HepG2 (cell line): Measurements from ENCODE around the gene CHMP6. TPM values are rescaled to one million over a fixed set of nuclear protein-coding genes. Genes with fewer than 3 reads are reported as not detected.

Source experiments
- ATAC-seq: fragments of 200-7000 bp; cut with Tn5 transposase; 3 replicates; pipeline ENCODE4 v1.9.1; 2020; ENCODE audit warnings: mild to moderate bottlenecking, moderate library complexity
- BruUV-seq: library from RNA; stranded (reverse); fragments of 400-500 nt; replicated peaks from 2 replicates; lab custom pipeline; 2021; lab: Mats Ljungman, UMichigan
- CTCF ChIA-PET: fragments of 300-600 bp; formaldehyde crosslinking; extraction: SDS; loops from one replicate; lab custom pipeline; 2021; ENCODE audit warnings: low total read pairs, inconsistent platforms, low intra/inter-chr PET ratio; lab: Yijun Ruan, JAX
- POLR2A ChIA-PET: fragments of 350-600 bp; sonication (Branson Sonifier 250); formaldehyde crosslinking; loops from one replicate; lab custom pipeline; 2020; ENCODE audit warnings: antibody characterized with exemption, inconsistent platforms; lab: Yijun Ruan, JAX
- DNase-seq: peaks from one replicate; pipeline ENCODE4 v3.0.0-alpha.2; 2015; ENCODE audit warnings: low spot score
- FAIRE-seq: peaks from 3 replicates; lab custom pipeline; 2011; peaks lifted over from hg19 to GRCh38; lab: Jason Lieb, UNC
- H2AFZ ChIP-seq: one replicate; pipeline ENCODE4 v1.6.1; 2011; ENCODE audit warnings: low read length, inconsistent platforms
- H3K27ac ChIP-seq: fragments of 300-600 bp; 3 replicates; pipeline ENCODE4 v1.8.0; 2011; ENCODE audit warnings: mixed run types, mild to moderate bottlenecking, mixed read lengths, low read length, inconsistent platforms; ENCODE audit not compliant: insufficient read depth; ENCODE audit errors: extremely low read length
- H3K27me3 ChIP-seq, 2 experiments: fragments of 200-600 bp in 1 of 2; 2 replicates in 1 of 2; 3 replicates in 1 of 2; pipeline versions ENCODE4 v1.6.0 to v1.8.0; 2011; ENCODE audit warnings: low read length in 2 of 2, mild to moderate bottlenecking in 2 of 2, moderate library complexity in 2 of 2, inconsistent platforms in 1 of 2; ENCODE audit not compliant: insufficient read depth in 2 of 2, control insufficient read depth in 1 of 2
- H3K36me3 ChIP-seq, 2 experiments: fragments of 200-600 bp in 1 of 2; replicated peaks in 1 of 2; 2 replicates in 1 of 2; 3 replicates in 1 of 2; pipeline versions ENCODE4 v1.5.1 to v1.8.0; 2011; ENCODE audit warnings: low read length in 2 of 2, inconsistent platforms in 1 of 2; ENCODE audit not compliant: insufficient read depth in 2 of 2, control insufficient read depth in 1 of 2
- H3K4me1 ChIP-seq: 2 replicates; pipeline ENCODE4 v1.5.1; 2012; ENCODE audit warnings: low read length, inconsistent platforms; ENCODE audit not compliant: insufficient read depth
- H3K4me2 ChIP-seq: 2 replicates; pipeline ENCODE4 v1.6.0; 2011; ENCODE audit warnings: low read depth, low read length, inconsistent platforms
- H3K4me3 ChIP-seq, 3 experiments: fragments of 200-600 bp in 1 of 3; sonication (generic), shearing (Covaris generic) in 1 of 3; replicated peaks in 1 of 3; 2 replicates each; pipeline ENCODE4 v1.5.1; 2011 to 2016; ENCODE audit warnings: low read length in 3 of 3, inconsistent platforms in 2 of 3, low read depth in 2 of 3, mild to moderate bottlenecking in 2 of 3, control low read depth in 1 of 3, mixed read lengths in 1 of 3; ENCODE audit not compliant: insufficient read depth in 1 of 3
- H3K79me2 ChIP-seq: one replicate; pipeline ENCODE4 v1.6.1; 2011; ENCODE audit warnings: low read length, inconsistent platforms; ENCODE audit not compliant: insufficient read depth
- H3K9ac ChIP-seq: 2 replicates; pipeline ENCODE4 v1.6.0; 2011; ENCODE audit warnings: mild to moderate bottlenecking, low read depth, low read length, inconsistent platforms; ENCODE audit not compliant: insufficient read depth
- H3K9me3 ChIP-seq: 2 replicates; pipeline ENCODE4 v1.5.1; 2012; ENCODE audit warnings: mild to moderate bottlenecking, low read length
- H4K20me1 ChIP-seq: 2 replicates; pipeline ENCODE4 v1.6.0; 2011; ENCODE audit warnings: inconsistent platforms, mild to moderate bottlenecking, low read length, moderate library complexity; ENCODE audit not compliant: insufficient read depth
- FUBP1 ChIP-seq: sonication (generic); formaldehyde crosslinking; IDR thresholded peaks from 2 replicates; pipeline ENCODE4 v1.5.1; 2020; ENCODE audit warnings: missing genetic modification reagents, mild to moderate bottlenecking, borderline replicate concordance
- LCORL ChIP-seq, 2 experiments: fragments of 450-650 bp in 1 of 2; sonication (generic) in 1 of 2; formaldehyde crosslinking in 1 of 2; IDR thresholded peaks; 2 replicates each; pipeline versions ENCODE4 v1.5.0 to v1.6.1; 2017 to 2020; ENCODE audit warnings: antibody characterized with exemption in 1 of 2, missing genetic modification reagents in 1 of 2
- RBM22 ChIP-seq: fragments of 200-400 bp; formaldehyde crosslinking; optimal IDR thresholded peaks from 2 replicates; pipeline ENCODE3; 2017; ENCODE audit warnings: mild to moderate bottlenecking, low read length, moderate library complexity
- ZNF430 ChIP-seq: sonication (generic); formaldehyde crosslinking; IDR thresholded peaks from 2 replicates; pipeline ENCODE4 v1.9.0; 2021; ENCODE audit warnings: mild to moderate bottlenecking, missing genetic modification reagents
- WGBS: methylation state at CpG from one replicate; pipeline ENCODE4 v1.1.6; 2017; ENCODE audit warnings: low lambda C conversion rate; 5-methylcytosine and 5-hydroxymethylcytosine counted together
- in situ Hi-C: cut with HindIII; loops from 2 replicates; pipeline ENCODE4 v1.10.0; 2017; ENCODE audit warnings: low pct_unique_long_range_greater_than_20kb; ENCODE audit not compliant: extremely low pct_ligation_motif_present
- intact Hi-C: fragments of 100-400 bp; cut with micrococcal nuclease; formaldehyde crosslinking; loops from one replicate; pipeline ENCODE4 v1.10.0; 2022; ENCODE audit not compliant: unreplicated experiment
- polyA plus RNA-seq, 8 experiments: library from polyadenylated mRNA; depleted of rRNA in 3 of 8; stranded (reverse) in 7 of 8; unstranded in 1 of 8; fragments of >200 nt; fragmentation: Illumina TruSeq in 4 of 8; extraction: Trizol in 4 of 8; gene quantifications; 2 replicates each; pipeline versions ENCODE4 v1.2.1 to v1.2.3, GENCODE V29; 2011 to 2016; ENCODE audit warnings: low read depth in 4 of 8, missing spikeins in 1 of 8, mixed read lengths in 1 of 8; ENCODE audit not compliant: insufficient read depth in 1 of 8
- total RNA-seq, 5 experiments: library from RNA; depleted of rRNA; stranded (reverse); fragments of >200 nt; fragmentation: Illumina TruSeq; extraction: Trizol; gene quantifications; 2 replicates each; pipeline ENCODE4 v1.2.3, GENCODE V29; 2016; ENCODE audit warnings: low read depth in 1 of 5
- TF ChIP-seq, protein P1 (sequence below): sonication (generic); formaldehyde crosslinking; IDR thresholded peaks from 2 replicates; pipeline ENCODE4 v1.5.0; 2020; ENCODE audit warnings: mild to moderate bottlenecking, missing genetic modification reagents, borderline replicate concordance

Gene CHMP6
- total and polyA plus RNA-seq, 2 of the 13 experiments (the other 11 are each of a cell fraction or from before 2014, with no cell fraction given), result 11.1 to 24.2 TPM

DNA sequence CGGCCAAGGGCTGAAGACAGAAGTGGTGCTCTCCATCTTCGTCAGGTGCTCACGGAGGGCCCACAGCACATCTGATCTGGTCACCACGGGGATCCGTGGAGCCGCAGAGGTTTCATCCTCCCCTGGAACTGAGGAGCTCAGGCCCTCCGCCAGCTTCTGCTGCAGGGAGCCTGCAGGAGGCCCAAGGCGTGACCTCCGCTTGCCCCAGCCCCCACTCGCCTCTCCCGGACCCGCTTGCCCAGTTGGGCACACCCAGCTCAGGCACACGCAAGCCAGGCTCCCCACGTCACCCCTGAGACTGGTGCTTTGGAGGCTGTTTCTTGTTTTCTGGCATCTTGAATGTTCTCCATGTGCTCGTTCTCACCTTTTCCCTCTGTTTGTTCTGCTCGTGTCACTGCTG is 39.4 kb upstream of the CHMP6 start (continued):
- TF ChIP-seq, protein P1, sequence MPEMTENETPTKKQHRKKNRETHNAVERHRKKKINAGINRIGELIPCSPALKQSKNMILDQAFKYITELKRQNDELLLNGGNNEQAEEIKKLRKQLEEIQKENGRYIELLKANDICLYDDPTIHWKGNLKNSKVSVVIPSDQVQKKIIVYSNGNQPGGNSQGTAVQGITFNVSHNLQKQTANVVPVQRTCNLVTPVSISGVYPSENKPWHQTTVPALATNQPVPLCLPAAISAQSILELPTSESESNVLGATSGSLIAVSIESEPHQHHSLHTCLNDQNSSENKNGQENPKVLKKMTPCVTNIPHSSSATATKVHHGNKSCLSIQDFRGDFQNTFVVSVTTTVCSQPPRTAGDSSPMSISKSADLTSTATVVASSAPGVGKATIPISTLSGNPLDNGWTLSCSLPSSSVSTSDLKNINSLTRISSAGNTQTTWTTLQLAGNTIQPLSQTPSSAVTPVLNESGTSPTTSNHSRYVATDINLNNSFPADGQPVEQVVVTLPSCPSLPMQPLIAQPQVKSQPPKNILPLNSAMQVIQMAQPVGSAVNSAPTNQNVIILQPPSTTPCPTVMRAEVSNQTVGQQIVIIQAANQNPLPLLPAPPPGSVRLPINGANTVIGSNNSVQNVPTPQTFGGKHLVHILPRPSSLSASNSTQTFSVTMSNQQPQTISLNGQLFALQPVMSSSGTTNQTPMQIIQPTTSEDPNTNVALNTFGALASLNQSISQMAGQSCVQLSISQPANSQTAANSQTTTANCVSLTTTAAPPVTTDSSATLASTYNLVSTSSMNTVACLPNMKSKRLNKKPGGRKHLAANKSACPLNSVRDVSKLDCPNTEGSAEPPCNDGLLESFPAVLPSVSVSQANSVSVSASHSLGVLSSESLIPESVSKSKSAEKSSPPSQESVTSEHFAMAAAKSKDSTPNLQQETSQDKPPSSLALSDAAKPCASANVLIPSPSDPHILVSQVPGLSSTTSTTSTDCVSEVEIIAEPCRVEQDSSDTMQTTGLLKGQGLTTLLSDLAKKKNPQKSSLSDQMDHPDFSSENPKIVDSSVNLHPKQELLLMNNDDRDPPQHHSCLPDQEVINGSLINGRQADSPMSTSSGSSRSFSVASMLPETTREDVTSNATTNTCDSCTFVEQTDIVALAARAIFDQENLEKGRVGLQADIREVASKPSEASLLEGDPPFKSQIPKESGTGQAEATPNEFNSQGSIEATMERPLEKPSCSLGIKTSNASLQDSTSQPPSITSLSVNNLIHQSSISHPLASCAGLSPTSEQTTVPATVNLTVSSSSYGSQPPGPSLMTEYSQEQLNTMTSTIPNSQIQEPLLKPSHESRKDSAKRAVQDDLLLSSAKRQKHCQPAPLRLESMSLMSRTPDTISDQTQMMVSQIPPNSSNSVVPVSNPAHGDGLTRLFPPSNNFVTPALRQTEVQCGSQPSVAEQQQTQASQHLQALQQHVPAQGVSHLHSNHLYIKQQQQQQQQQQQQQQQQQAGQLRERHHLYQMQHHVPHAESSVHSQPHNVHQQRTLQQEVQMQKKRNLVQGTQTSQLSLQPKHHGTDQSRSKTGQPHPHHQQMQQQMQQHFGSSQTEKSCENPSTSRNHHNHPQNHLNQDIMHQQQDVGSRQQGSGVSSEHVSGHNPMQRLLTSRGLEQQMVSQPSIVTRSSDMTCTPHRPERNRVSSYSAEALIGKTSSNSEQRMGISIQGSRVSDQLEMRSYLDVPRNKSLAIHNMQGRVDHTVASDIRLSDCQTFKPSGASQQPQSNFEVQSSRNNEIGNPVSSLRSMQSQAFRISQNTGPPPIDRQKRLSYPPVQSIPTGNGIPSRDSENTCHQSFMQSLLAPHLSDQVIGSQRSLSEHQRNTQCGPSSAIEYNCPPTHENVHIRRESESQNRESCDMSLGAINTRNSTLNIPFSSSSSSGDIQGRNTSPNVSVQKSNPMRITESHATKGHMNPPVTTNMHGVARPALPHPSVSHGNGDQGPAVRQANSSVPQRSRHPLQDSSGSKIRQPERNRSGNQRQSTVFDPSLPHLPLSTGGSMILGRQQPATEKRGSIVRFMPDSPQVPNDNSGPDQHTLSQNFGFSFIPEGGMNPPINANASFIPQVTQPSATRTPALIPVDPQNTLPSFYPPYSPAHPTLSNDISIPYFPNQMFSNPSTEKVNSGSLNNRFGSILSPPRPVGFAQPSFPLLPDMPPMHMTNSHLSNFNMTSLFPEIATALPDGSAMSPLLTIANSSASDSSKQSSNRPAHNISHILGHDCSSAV, result no peak
- TF ChIP-seq ZNF430, result no peak

DNA sequence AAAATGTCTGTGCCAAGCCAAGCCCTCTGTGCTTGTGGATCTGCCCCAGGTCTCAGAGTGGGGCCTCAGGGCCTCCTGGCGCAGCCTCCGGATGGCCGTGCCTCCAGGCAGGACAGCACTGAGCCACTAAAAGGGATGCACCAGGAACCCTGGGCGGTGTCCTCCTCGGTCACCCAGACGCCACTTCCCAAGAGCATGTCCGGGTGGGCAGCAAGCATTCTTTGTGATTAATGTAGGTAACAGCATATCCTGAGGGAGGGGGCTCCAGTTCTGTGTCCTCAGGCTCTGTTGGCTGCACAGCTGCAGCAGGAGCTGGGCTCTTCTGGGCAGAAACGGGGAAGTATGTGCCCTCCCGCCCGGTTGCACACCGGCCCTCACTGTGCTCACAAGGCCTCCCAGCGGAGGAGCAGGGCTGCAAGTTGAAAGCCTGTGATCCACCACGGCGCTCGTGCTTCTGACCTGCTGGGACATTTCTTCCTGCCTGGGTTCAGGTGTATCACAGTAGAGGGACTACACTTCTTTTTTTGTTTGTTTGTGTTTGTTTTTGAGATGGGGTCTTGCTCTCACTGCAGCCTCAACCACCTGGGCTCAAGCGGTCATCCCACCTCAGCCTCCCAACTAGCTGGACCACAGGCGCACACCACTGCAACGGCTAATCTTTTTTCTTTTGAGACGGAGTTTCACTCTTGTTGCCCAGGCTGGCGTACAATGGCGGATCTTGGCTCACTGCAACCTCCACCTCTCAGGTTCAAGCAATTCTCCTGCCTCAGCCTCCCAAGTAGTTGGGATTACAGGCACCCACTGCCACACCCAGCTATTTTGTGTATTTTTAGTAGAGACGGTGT is 37.9 kb upstream of the CHMP6 start:
- H3K4me1 ChIP-seq, result no peaks in the 10 kb centered on the region
- intact Hi-C loops (no loop called here), in situ Hi-C loops (no loop called here)
- CTCF ChIA-PET, result no interaction called here
- no peaks in the 10 kb centered on the region for H3K79me2 ChIP-seq
- no peaks in the 10 kb centered on the region for H4K20me1 ChIP-seq
- ATAC-seq (no peak), FAIRE-seq (no peak), DNase-seq (no peak)
- H2AFZ ChIP-seq, result no peak overlapping the region
- peaks cover 15 to 20% of the 10 kb centered on the region in 2 experiments; a peak in 4 of 5 replicates for H3K36me3 ChIP-seq
- H3K9me3 ChIP-seq, result no peaks in the 10 kb centered on the region
- H3K27me3 ChIP-seq, result no peaks in the 10 kb centered on the region
- H3K9ac ChIP-seq, result no peak overlapping the region
- no peak overlapping the region for H3K27ac ChIP-seq
- no peak overlapping the region for H3K4me3 ChIP-seq
- 98% methylated on average over 13 of the region's 22 CpGs for WGBS
- POLR2A ChIA-PET, result no interaction called here
- no TSS peak for BruUV-seq
- no peak overlapping the region for H3K4me2 ChIP-seq
- TF ChIP-seq LCORL (IDR thresholded peaks at IDR 0.05), result no peak
- TF ChIP-seq LCORL (CRISPR knock-in tag; IDR thresholded peaks at IDR 0.05), result no peak
- no peak for TF ChIP-seq FUBP1 (CRISPR knock-in tag)
- peak; percentile 13 for TF ChIP-seq RBM22
